Measurements from ENCODE around the gene GGT6.

GRCh38 chr17:4582101-4582501 is 21.7 kb upstream of the GGT6 start:
- TF ChIP-seq, protein P1, sequence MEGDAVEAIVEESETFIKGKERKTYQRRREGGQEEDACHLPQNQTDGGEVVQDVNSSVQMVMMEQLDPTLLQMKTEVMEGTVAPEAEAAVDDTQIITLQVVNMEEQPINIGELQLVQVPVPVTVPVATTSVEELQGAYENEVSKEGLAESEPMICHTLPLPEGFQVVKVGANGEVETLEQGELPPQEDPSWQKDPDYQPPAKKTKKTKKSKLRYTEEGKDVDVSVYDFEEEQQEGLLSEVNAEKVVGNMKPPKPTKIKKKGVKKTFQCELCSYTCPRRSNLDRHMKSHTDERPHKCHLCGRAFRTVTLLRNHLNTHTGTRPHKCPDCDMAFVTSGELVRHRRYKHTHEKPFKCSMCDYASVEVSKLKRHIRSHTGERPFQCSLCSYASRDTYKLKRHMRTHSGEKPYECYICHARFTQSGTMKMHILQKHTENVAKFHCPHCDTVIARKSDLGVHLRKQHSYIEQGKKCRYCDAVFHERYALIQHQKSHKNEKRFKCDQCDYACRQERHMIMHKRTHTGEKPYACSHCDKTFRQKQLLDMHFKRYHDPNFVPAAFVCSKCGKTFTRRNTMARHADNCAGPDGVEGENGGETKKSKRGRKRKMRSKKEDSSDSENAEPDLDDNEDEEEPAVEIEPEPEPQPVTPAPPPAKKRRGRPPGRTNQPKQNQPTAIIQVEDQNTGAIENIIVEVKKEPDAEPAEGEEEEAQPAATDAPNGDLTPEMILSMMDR (conservative IDR thresholded peaks at IDR 0.05; ENCODE audit: low read depth, low read length): no peak
- no peak for TF ChIP-seq EZH2phosphoT487 (IDR thresholded peaks at IDR 0.05; ENCODE audit: borderline replicate concordance, low read length)
- no peak for TF ChIP-seq EZH2 (IDR thresholded peaks at IDR 0.05; ENCODE audit: low read length, unreplicated experiment)

All from PC-3 (cell line).